ENCODE measurements around the gene CDK2AP2.

DNA sequence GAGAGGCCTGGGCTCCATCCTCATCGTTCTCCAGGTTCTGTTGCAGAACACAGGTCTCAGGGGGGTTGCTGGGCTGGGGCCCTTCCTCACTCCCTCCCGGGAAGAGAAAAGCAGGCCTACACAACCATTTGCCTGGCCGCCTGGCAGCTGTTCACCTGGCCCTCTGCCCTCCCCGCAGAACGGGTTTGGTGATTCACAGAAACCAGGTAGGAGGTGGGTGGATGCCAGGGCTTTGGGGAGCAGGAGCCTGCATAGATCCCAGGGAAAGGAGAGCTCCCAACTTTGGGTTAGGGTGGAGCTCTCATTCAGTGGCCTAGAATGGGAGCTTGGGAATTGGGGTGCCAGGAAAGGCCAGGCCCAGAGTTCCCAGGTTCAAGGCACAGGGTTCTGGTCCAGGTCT lies 39.9 kb downstream of the CDK2AP2 start:
- TF ChIP-seq POLR2AphosphoS5 (IDR thresholded peaks at IDR 0.05) (no peak), POLR2A (IDR thresholded peaks at IDR 0.05) (no peak)
- TF ChIP-seq, protein P1, sequence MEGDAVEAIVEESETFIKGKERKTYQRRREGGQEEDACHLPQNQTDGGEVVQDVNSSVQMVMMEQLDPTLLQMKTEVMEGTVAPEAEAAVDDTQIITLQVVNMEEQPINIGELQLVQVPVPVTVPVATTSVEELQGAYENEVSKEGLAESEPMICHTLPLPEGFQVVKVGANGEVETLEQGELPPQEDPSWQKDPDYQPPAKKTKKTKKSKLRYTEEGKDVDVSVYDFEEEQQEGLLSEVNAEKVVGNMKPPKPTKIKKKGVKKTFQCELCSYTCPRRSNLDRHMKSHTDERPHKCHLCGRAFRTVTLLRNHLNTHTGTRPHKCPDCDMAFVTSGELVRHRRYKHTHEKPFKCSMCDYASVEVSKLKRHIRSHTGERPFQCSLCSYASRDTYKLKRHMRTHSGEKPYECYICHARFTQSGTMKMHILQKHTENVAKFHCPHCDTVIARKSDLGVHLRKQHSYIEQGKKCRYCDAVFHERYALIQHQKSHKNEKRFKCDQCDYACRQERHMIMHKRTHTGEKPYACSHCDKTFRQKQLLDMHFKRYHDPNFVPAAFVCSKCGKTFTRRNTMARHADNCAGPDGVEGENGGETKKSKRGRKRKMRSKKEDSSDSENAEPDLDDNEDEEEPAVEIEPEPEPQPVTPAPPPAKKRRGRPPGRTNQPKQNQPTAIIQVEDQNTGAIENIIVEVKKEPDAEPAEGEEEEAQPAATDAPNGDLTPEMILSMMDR (IDR thresholded peaks at IDR 0.05), result no peak
